Hepatocyte (in vitro differentiated cells): ENCODE results near the gene B3GALNT2. TPM values are rescaled to one million over a fixed set of nuclear protein-coding genes. Genes with fewer than 3 reads are reported as not detected.

Source experiments
- DNase-seq: peaks from one replicate; pipeline ENCODE4 v3.0.0-alpha.2; 2016; ENCODE audit warnings: low spot score
- H2AFZ ChIP-seq: fragments of 200-600 bp; sonication (generic); 2 replicates; pipeline ENCODE4 v1.6.0; 2016; ENCODE audit warnings: antibody characterized with exemption, mild to moderate bottlenecking
- H3K27ac ChIP-seq: fragments of 200-600 bp; sonication (generic); 2 replicates; pipeline ENCODE4 v1.5.1; 2016; ENCODE audit warnings: mild to moderate bottlenecking
- H3K27me3 ChIP-seq: fragments of 200-600 bp; sonication (generic); 2 replicates; pipeline ENCODE4 v1.6.1; 2016
- H3K36me3 ChIP-seq: fragments of 200-600 bp; sonication (generic); replicated peaks from 2 replicates; pipeline ENCODE4 v1.5.1; 2016; ENCODE audit warnings: low read depth; ENCODE audit not compliant: insufficient read depth
- H3K4me1 ChIP-seq: fragments of 200-600 bp; sonication (generic); 2 replicates; pipeline ENCODE4 v1.5.1; 2016; ENCODE audit warnings: mild to moderate bottlenecking, moderate library complexity; ENCODE audit not compliant: insufficient read depth
- H3K4me2 ChIP-seq: fragments of 200-600 bp; sonication (generic); 2 replicates; pipeline ENCODE4 v1.6.0; 2016
- H3K4me3 ChIP-seq: fragments of 200-600 bp; sonication (generic); 2 replicates; pipeline ENCODE4 v1.5.1; 2016; ENCODE audit warnings: mild to moderate bottlenecking
- H3K79me2 ChIP-seq: fragments of 200-600 bp; sonication (generic); 2 replicates; pipeline ENCODE4 v1.6.0; 2017; ENCODE audit warnings: mild to moderate bottlenecking
- H3K9me2 ChIP-seq: fragments of 200-600 bp; sonication (generic); replicated peaks from 2 replicates; pipeline ENCODE4 v1.6.0; 2017; ENCODE audit warnings: mild to moderate bottlenecking; ENCODE audit not compliant: insufficient read depth
- H3K9me3 ChIP-seq: fragments of 200-600 bp; sonication (generic); 2 replicates; pipeline ENCODE4 v1.5.1; 2016; ENCODE audit warnings: low read depth, mild to moderate bottlenecking
- H4K20me1 ChIP-seq: fragments of 200-600 bp; sonication (generic); 2 replicates; pipeline ENCODE4 v1.6.0; 2016; ENCODE audit warnings: mild to moderate bottlenecking; ENCODE audit not compliant: insufficient read depth, poor library complexity, severe bottlenecking
- EZH2 ChIP-seq: fragments of 200-600 bp; sonication (generic); IDR thresholded peaks from 2 replicates; pipeline ENCODE4 v1.6.1; 2016; ENCODE audit warnings: antibody characterized with exemption, mild to moderate bottlenecking, borderline replicate concordance
- EZH2phosphoT487 ChIP-seq: fragments of 200-600 bp; sonication (generic); IDR thresholded peaks from one replicate; pipeline ENCODE4 v1.6.1; 2018; ENCODE audit warnings: antibody characterized with exemption, mild to moderate bottlenecking, low read depth, moderate library complexity; ENCODE audit not compliant: unreplicated experiment, severe bottlenecking
- WGBS: methylation state at CpG from one replicate; pipeline ENCODE4 v1.1.6; 2016; ENCODE audit warnings: low lambda C conversion rate; ENCODE audit errors: missing lambda C conversion rate; 5-methylcytosine and 5-hydroxymethylcytosine counted together
- polyA plus RNA-seq: library from polyadenylated mRNA; unstranded; fragments of >200 nt; fragmentation: Nextera tagmentation; extraction: Ambion mirVana; gene quantifications from 2 replicates; pipeline ENCODE4 v1.2.1, GENCODE V29; 2016
- total RNA-seq: library from RNA; depleted of rRNA; stranded (reverse); fragments of >200 nt; gene quantifications from 2 replicates; pipeline ENCODE4 v1.2.3, GENCODE V29; 2014
- TF ChIP-seq, protein P1 (sequence below): fragments of 200-600 bp; sonication (generic); IDR thresholded peaks from 2 replicates; pipeline ENCODE4 v1.5.1; 2016; ENCODE audit warnings: antibody characterized with exemption, mild to moderate bottlenecking; ENCODE audit not compliant: poor library complexity

Gene B3GALNT2
- total and polyA plus RNA-seq, 2 experiments from 2014 or later, result 8.1 to 24.2 TPM

DNA sequence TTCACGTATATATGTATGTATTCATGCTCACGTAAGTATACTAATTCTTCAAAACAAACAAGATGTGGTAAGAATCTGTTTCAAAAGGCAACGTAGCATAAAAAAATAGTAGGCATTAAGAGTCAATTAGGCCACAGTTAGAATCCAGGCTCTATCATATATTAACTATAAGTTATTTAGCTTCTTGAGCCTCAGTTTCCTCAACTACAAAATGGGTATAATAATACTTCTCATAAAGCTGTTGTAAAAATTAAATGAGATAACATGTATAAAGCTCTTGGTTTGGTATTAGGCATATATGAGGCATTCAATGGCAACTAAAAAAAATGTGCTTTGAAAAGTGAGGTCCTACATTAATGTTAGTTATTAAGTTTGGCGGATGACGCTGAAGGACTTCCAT lies 9.2 kb downstream of the B3GALNT2 start:
- Histone ChIP-seq H3K9me2 (no peaks in the 10 kb centered on the region), H3K27ac (no peak overlapping the region), H3K4me2 (no peak overlapping the region), H3K36me3 (no peaks in the 10 kb centered on the region), H3K4me3 (no peak overlapping the region), H2AFZ (no peak overlapping the region), H3K27me3 (no peaks in the 10 kb centered on the region), H3K9me3 (no peaks in the 10 kb centered on the region), H3K79me2 (peaks cover 58% of the 10 kb centered on the region), H3K4me1 (no peaks in the 10 kb centered on the region), H4K20me1 (peaks cover 5% of the 10 kb centered on the region)
- no peak for TF ChIP-seq EZH2
- TF ChIP-seq EZH2phosphoT487, result no peak
- TF ChIP-seq, protein P1, sequence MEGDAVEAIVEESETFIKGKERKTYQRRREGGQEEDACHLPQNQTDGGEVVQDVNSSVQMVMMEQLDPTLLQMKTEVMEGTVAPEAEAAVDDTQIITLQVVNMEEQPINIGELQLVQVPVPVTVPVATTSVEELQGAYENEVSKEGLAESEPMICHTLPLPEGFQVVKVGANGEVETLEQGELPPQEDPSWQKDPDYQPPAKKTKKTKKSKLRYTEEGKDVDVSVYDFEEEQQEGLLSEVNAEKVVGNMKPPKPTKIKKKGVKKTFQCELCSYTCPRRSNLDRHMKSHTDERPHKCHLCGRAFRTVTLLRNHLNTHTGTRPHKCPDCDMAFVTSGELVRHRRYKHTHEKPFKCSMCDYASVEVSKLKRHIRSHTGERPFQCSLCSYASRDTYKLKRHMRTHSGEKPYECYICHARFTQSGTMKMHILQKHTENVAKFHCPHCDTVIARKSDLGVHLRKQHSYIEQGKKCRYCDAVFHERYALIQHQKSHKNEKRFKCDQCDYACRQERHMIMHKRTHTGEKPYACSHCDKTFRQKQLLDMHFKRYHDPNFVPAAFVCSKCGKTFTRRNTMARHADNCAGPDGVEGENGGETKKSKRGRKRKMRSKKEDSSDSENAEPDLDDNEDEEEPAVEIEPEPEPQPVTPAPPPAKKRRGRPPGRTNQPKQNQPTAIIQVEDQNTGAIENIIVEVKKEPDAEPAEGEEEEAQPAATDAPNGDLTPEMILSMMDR, result no peak
- DNase-seq, result no peak
- over 99% methylated on average over 5 of the region's 5 CpGs for WGBS

DNA sequence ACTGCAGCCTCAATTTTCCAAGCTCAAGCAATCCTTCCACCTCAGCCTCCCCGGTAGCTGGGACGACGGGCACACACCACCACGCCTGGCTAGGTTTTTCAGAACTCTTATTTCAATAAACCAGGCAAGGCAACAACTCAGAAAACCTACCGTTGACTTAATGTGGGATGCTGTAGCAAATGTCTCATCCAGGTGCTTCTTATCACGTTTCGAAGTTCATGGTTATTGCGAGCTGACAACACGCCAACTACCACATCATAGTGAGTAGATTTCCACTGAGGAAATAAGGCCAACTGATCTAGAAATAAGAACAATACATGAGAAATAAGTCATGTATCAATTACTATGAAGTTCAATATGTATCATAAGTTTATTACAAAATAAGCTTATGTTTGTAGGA lies 9.7 kb downstream of the B3GALNT2 start:
- Histone ChIP-seq H3K36me3 (no peaks in the 10 kb centered on the region), H3K4me1 (no peaks in the 10 kb centered on the region), H3K27me3 (no peaks in the 10 kb centered on the region), H4K20me1 (peaks cover 5% of the 10 kb centered on the region), H3K79me2 (peaks cover 53% of the 10 kb centered on the region), H3K4me2 (no peak overlapping the region), H3K9me3 (no peaks in the 10 kb centered on the region), H3K4me3 (no peak overlapping the region), H3K9me2 (no peaks in the 10 kb centered on the region), H3K27ac (no peak overlapping the region), H2AFZ (no peak overlapping the region)
- TF ChIP-seq EZH2 (no peak), EZH2phosphoT487 (no peak)
- TF ChIP-seq, protein P1, result no peak
- no peak for DNase-seq
- WGBS, result 97% methylated on average over 9 of the region's 9 CpGs

DNA sequence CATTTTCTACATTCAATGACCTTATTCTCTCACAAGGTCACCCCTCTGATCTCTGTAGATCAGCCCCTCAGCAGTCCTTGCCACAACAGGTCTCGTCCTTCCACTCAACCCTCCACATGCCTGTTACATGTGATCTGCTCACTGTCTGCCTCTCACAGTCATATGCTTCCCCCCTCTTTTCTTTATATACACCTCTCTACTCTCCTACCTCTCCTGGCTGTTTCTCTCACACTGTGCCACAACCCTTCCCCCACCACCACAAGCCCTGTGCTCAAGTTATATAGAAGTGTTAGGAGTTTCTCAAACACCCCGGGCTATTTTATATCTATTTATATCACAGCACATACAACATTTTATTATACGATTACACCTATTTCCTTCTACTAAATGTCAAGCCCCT lies 12.6 kb downstream of the B3GALNT2 start:
- Histone ChIP-seq H3K9me2 (no peaks in the 10 kb centered on the region), H3K36me3 (no peaks in the 10 kb centered on the region), H3K9me3 (no peaks in the 10 kb centered on the region), H3K27ac (no peak overlapping the region), H3K4me1 (no peaks in the 10 kb centered on the region), H3K79me2 (peaks cover 24% of the 10 kb centered on the region), H3K4me2 (no peak overlapping the region), H2AFZ (no peak overlapping the region), H4K20me1 (no peaks in the 10 kb centered on the region), H3K4me3 (no peak overlapping the region), H3K27me3 (no peaks in the 10 kb centered on the region)
- no peak for DNase-seq
- no peak for TF ChIP-seq EZH2phosphoT487
- TF ChIP-seq EZH2, result no peak
- TF ChIP-seq, protein P1, result no peak
- WGBS, result 90% methylated on average over 3 of the region's 3 CpGs

DNA sequence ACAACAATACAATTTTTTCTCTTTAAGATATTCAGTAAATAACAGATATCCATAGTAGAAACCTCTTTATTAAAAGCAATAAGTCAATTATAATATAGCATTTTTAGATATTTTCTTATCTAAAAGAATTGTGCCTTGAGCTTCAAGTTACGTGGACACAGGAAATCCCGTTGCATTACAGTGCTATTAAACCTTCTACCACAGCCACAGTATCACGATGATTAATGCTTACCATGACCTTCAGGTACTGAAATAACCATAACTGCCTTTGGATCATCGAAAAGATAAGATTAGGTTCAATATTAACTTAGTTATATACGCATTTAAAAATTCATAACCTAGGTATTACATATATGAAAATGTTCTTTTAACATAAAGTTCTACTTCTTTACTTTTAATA lies 17.9 kb downstream of the B3GALNT2 start:
- 64% methylated on average over 5 of the region's 5 CpGs for WGBS
- no peak for DNase-seq
- Histone ChIP-seq H3K4me1 (no peaks in the 10 kb centered on the region), H3K4me2 (no peak overlapping the region), H3K27ac (no peak overlapping the region), H3K27me3 (no peaks in the 10 kb centered on the region), H2AFZ (no peak overlapping the region), H3K79me2 (no peaks in the 10 kb centered on the region), H3K36me3 (peaks cover 6% of the 10 kb centered on the region), H3K9me2 (no peaks in the 10 kb centered on the region), H3K9me3 (no peaks in the 10 kb centered on the region), H3K4me3 (no peak overlapping the region), H4K20me1 (no peaks in the 10 kb centered on the region)
- TF ChIP-seq, protein P1, result no peak
- no peak for TF ChIP-seq EZH2
- TF ChIP-seq EZH2phosphoT487, result no peak
